ENCODE measurements around the gene ZSWIM7. TPM values are rescaled to one million over a fixed set of nuclear protein-coding genes. Genes with fewer than 3 reads are reported as not detected.

ZSWIM7 gene
- total RNA-seq, 1 donor from 2014 or later: 15.6 TPM

- no peak for DNase-seq
These were observed 71.2 kb downstream of the ZSWIM7 start for GRCh38 chr17:15928286-15928785.

Other genes starting within 250 kb of the ZSWIM7 start
- gene ADORA2B, start 54.6 kb downstream of the ZSWIM7 start, total RNA-seq: 3.6 TPM
- 36.8 TPM for gene TTC19, start 120 bp upstream of the ZSWIM7 start, total RNA-seq
- 116 TPM for gene NCOR1, start 215.8 kb upstream of the ZSWIM7 start, total RNA-seq
- gene PIGL, start 217.5 kb upstream of the ZSWIM7 start, total RNA-seq: 18.4 TPM

Data from occipital lobe (tissue), 2 donors.